IMR-90 (cell line): ENCODE results near the gene QSER1. TPM values are rescaled to one million over a fixed set of nuclear protein-coding genes. Genes with fewer than 3 reads are reported as not detected.

ENCODE experiments used
- ATAC-seq: fragments of 200-7000 bp; cut with Tn5 transposase; 2 replicates; pipeline ENCODE4 v1.9.1; 2020; ENCODE audit warnings: low read depth, mild to moderate bottlenecking, moderate library complexity
- BruUV-seq: library from RNA; stranded (reverse); fragments of 400-500 nt; replicated peaks from 2 replicates; lab custom pipeline; 2021; lab: Mats Ljungman, UMichigan
- CTCF ChIA-PET: fragments of 300-600 bp; formaldehyde crosslinking; extraction: SDS; loops from one replicate; lab custom pipeline; 2021; ENCODE audit warnings: antibody characterized with exemption; lab: Yijun Ruan, JAX
- POLR2A ChIA-PET: fragments of 300-600 bp; sonication (Branson Sonifier 250); formaldehyde crosslinking; loops from one replicate; lab custom pipeline; 2022; ENCODE audit warnings: antibody characterized with exemption; ENCODE audit not compliant: unreplicated experiment; lab: Charles Lee
- DNase-seq: peaks from one replicate; pipeline ENCODE4 v3.0.0; 2013
- H2AFZ ChIP-seq: replicated peaks from 2 replicates; pipeline ENCODE3; 2013; ENCODE audit warnings: low read length, mild to moderate bottlenecking; ENCODE audit not compliant: poor library complexity
- H2AK5ac ChIP-seq: 2 replicates; pipeline ENCODE4 v1.6.1; 2013; ENCODE audit warnings: low read depth, low read length, inconsistent platforms
- H2AK9ac ChIP-seq: replicated peaks from 2 replicates; pipeline ENCODE3; 2013; ENCODE audit warnings: mild to moderate bottlenecking, low read depth, low read length, moderate library complexity; ENCODE audit not compliant: poor library complexity
- H2BK120ac ChIP-seq: 2 replicates; pipeline ENCODE4 v1.6.1; 2013; ENCODE audit warnings: low read depth, low read length, inconsistent platforms
- H2BK15ac ChIP-seq: 3 replicates; pipeline ENCODE4 v1.6.1; 2013; ENCODE audit warnings: low read depth, low read length, inconsistent platforms
- H2BK20ac ChIP-seq: 2 replicates; pipeline ENCODE4 v1.6.1; 2013; ENCODE audit warnings: low read depth, mild to moderate bottlenecking, inconsistent platforms, low read length, moderate library complexity
- H2BK5ac ChIP-seq: 2 replicates; pipeline ENCODE4 v1.6.1; 2013; ENCODE audit warnings: mild to moderate bottlenecking, low read depth, low read length, inconsistent platforms; ENCODE audit not compliant: poor library complexity, severe bottlenecking
- H3K14ac ChIP-seq: replicated peaks from 2 replicates; pipeline ENCODE4 v1.6.1; 2013; ENCODE audit warnings: low read depth, low read length, inconsistent platforms
- H3K18ac ChIP-seq: 2 replicates; pipeline ENCODE4 v1.6.1; 2013; ENCODE audit warnings: low read depth, low read length, control low read depth
- H3K23ac ChIP-seq: 2 replicates; pipeline ENCODE4 v1.6.1; 2013; ENCODE audit warnings: low read depth, low read length, inconsistent platforms
- H3K27ac ChIP-seq: 2 replicates; pipeline ENCODE4 v1.5.1; 2013; ENCODE audit warnings: mild to moderate bottlenecking, control low read depth, low read length; ENCODE audit not compliant: insufficient read depth
- H3K27me3 ChIP-seq: 2 replicates; pipeline ENCODE4 v1.6.1; 2013; ENCODE audit warnings: low read length; ENCODE audit not compliant: control insufficient read depth, insufficient read depth
- H3K36me3 ChIP-seq: 2 replicates; pipeline ENCODE4 v1.6.1; 2013; ENCODE audit warnings: low read length, mixed read lengths; ENCODE audit not compliant: control insufficient read depth, insufficient read depth
- H3K4ac ChIP-seq: 2 replicates; pipeline ENCODE4 v1.6.1; 2013; ENCODE audit warnings: low read depth, low read length, inconsistent platforms
- H3K4me1 ChIP-seq: 2 replicates; pipeline ENCODE4 v1.6.1; 2013; ENCODE audit warnings: low read length, mixed read lengths; ENCODE audit not compliant: control insufficient read depth, insufficient read depth
- H3K4me2 ChIP-seq: 2 replicates; pipeline ENCODE4 v1.6.1; 2013; ENCODE audit warnings: low read depth, mild to moderate bottlenecking, control low read depth, low read length, moderate library complexity
- H3K4me3 ChIP-seq: 2 replicates; pipeline ENCODE4 v1.5.1; 2013; ENCODE audit warnings: low read depth, mild to moderate bottlenecking, control low read depth, low read length, moderate library complexity; ENCODE audit not compliant: insufficient read depth
- H3K56ac ChIP-seq: 2 replicates; pipeline ENCODE4 v1.6.1; 2013; ENCODE audit warnings: low read length, inconsistent platforms; ENCODE audit not compliant: insufficient read depth; ENCODE audit errors: extremely low read depth
- H3K79me1 ChIP-seq, 2 experiments: 2 replicates each; pipeline ENCODE4 v1.6.1; 2013; ENCODE audit warnings: low read length in 2 of 2, inconsistent platforms in 1 of 2, low read depth in 1 of 2
- H3K9ac ChIP-seq: 2 replicates; pipeline ENCODE4 v1.6.1; 2013; ENCODE audit warnings: low read depth, low read length, control low read depth
- H3K9me1 ChIP-seq: 2 replicates; pipeline ENCODE4 v1.6.1; 2013; ENCODE audit warnings: low read length, inconsistent platforms; ENCODE audit not compliant: insufficient read depth
- H3K9me3 ChIP-seq: 2 replicates; pipeline ENCODE4 v1.6.1; 2013; ENCODE audit warnings: low read length; ENCODE audit not compliant: control insufficient read depth, insufficient read depth
- H4K20me1 ChIP-seq: 2 replicates; pipeline ENCODE4 v1.6.1; 2013; ENCODE audit warnings: low read length, inconsistent platforms; ENCODE audit not compliant: insufficient read depth
- H4K5ac ChIP-seq: 2 replicates; pipeline ENCODE4 v1.6.1; 2013; ENCODE audit warnings: mild to moderate bottlenecking, low read depth, low read length, control low read depth
- H4K8ac ChIP-seq, 2 experiments: 2 replicates each; pipeline ENCODE4 v1.6.1; 2013; ENCODE audit warnings: low read depth in 2 of 2, low read length in 2 of 2, control low read depth in 1 of 2, inconsistent platforms in 1 of 2
- H4K91ac ChIP-seq: 2 replicates; pipeline ENCODE4 v1.6.1; 2013; ENCODE audit warnings: low read depth, low read length, inconsistent platforms; ENCODE audit not compliant: insufficient read depth
- BHLHE40 ChIP-seq: fragments of 150-350 bp; IDR thresholded peaks from 2 replicates; pipeline ENCODE4 v1.6.1; 2016; ENCODE audit warnings: mild to moderate bottlenecking, low read depth, low read length
- CEBPB ChIP-seq: IDR thresholded peaks from 2 replicates; pipeline ENCODE4 v1.6.1; 2012; ENCODE audit warnings: low read depth, low read length, improper control_type of control experiment
- CHD1 ChIP-seq: IDR thresholded peaks from 2 replicates; pipeline ENCODE4 v1.6.1; 2012; ENCODE audit warnings: low read depth, low read length, improper control_type of control experiment
- FOS ChIP-seq: fragments of 150-350 bp; IDR thresholded peaks from 2 replicates; pipeline ENCODE4 v1.6.1; 2016; ENCODE audit warnings: low read depth, low read length
- MAZ ChIP-seq: IDR thresholded peaks from 2 replicates; pipeline ENCODE4 v1.6.1; 2012; ENCODE audit warnings: low read depth, mild to moderate bottlenecking, low read length, improper control_type of control experiment, moderate library complexity, borderline replicate concordance
- POLR2A ChIP-seq: IDR thresholded peaks from 2 replicates; pipeline ENCODE4 v1.6.1; 2012; ENCODE audit warnings: mild to moderate bottlenecking, low read depth, low read length
- RAD21 ChIP-seq: IDR thresholded peaks from 2 replicates; pipeline ENCODE4 v1.6.1; 2012; ENCODE audit warnings: low read length, improper control_type of control experiment
- RCOR1 ChIP-seq: IDR thresholded peaks from 2 replicates; pipeline ENCODE4 v1.6.1; 2012; ENCODE audit warnings: mild to moderate bottlenecking, low read length, improper control_type of control experiment; ENCODE audit not compliant: insufficient replicate concordance
- RFX5 ChIP-seq: IDR thresholded peaks from 2 replicates; pipeline ENCODE4 v1.8.0; 2012; ENCODE audit warnings: low read depth, mild to moderate bottlenecking, low read length, moderate library complexity
- SMC3 ChIP-seq: fragments of 150-350 bp; IDR thresholded peaks from 2 replicates; pipeline ENCODE4 v1.6.1; 2016; ENCODE audit warnings: low read depth, mild to moderate bottlenecking, antibody characterized with exemption, low read length, moderate library complexity
- WGBS, 2 experiments: methylation state at CpG; one replicate each; pipeline versions ENCODE4 v1.1.5 to v1.1.7; 2013; ENCODE audit warnings: missing lambda C conversion rate in 2 of 2; ENCODE audit not compliant: insufficient read length in 1 of 2; ENCODE audit errors: extremely low coverage in 2 of 2; 5-methylcytosine and 5-hydroxymethylcytosine counted together
- dilution Hi-C: fragments of 300-500 bp; cut with HindIII; formaldehyde crosslinking; loops from one replicate; pipeline ENCODE4 v1.14.3; 2018; ENCODE audit warnings: low sequenced_read_pairs; ENCODE audit not compliant: unreplicated experiment
- in situ Hi-C: fragments of 300-500 bp; cut with MboI; formaldehyde crosslinking; loops from 3 replicates; pipeline ENCODE4 v1.14.3; 2019; ENCODE audit warnings: low sequenced_read_pairs, inconsistent platforms, mixed read lengths
- intact Hi-C: fragments of 100-400 bp; cut with micrococcal nuclease; formaldehyde crosslinking; loops from 2 replicates; pipeline ENCODE4 v1.10.0; 2022
- polyA plus RNA-seq, 3 experiments: library from polyadenylated mRNA; depleted of rRNA; stranded (reverse); fragments of >200 nt; gene quantifications; 2 replicates each; pipeline ENCODE4 v1.2.3, GENCODE V29; 2012; ENCODE audit warnings: low replicate concordance in 1 of 3
- total RNA-seq: library from RNA; depleted of rRNA; stranded (reverse); fragments of >200 nt; gene quantifications from 2 replicates; pipeline ENCODE4 v1.2.3, GENCODE V29; 2012
- TF ChIP-seq, protein P1 (sequence below): fragments of 150-350 bp; IDR thresholded peaks from 2 replicates; pipeline ENCODE4 v1.6.1; 2017; ENCODE audit warnings: mild to moderate bottlenecking, antibody characterized with exemption, low read length, low read depth
- TF ChIP-seq, protein P2 (sequence below): fragments of 150-350 bp; IDR thresholded peaks from 2 replicates; pipeline ENCODE4 v1.6.1; 2016; ENCODE audit warnings: low read depth, mild to moderate bottlenecking, low read length, moderate library complexity, borderline replicate concordance

QSER1 gene
- total and polyA plus RNA-seq, 2 of the 4 experiments (the other 2 are of a cell fraction) = 5.9 to 15.6 TPM

DNA sequence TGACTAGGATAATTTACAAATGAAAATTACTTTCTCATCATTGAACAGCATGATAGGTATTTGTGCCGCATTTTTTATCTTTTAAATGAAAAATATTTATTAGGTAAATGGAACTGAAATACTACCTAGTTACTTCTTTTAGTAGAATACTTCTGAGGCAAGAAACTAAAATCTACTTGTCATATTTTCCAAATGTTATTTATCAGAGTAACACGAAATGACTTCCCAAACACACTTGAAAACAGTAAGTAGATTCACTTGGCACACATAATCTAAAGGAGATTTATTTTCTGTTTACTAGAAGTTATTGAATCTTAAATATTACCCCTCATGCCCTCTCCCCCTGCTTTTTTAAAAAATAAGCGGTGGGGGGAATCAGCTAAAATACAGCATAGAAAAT lies 2.3 kb downstream of the QSER1 start:
- H4K91ac ChIP-seq = no peak overlapping the region
- no peak overlapping the region for H4K8ac ChIP-seq
- H3K79me1 ChIP-seq = peaks cover 24 to 47% of the 10 kb centered on the region in 2 experiments
- no peak overlapping the region for H2AFZ ChIP-seq
- H2BK5ac ChIP-seq = no peak overlapping the region
- WGBS, 2 experiments = no CpG with 5 or more reads among the region's 3 CpGs
- no peak overlapping the region for H3K23ac ChIP-seq
- no peak overlapping the region; the same call in 1 of the 2 replicates for H3K4me3 ChIP-seq
- H2BK20ac ChIP-seq = no peak overlapping the region
- no peak overlapping the region for H2AK5ac ChIP-seq
- H2BK15ac ChIP-seq = no peak overlapping the region
- H3K4me2 ChIP-seq = peak overlapping the region; percentile 90
- POLR2A ChIA-PET = no interaction called here
- H3K4me1 ChIP-seq = no peaks in the 10 kb centered on the region
- H4K20me1 ChIP-seq = peaks cover 11% of the 10 kb centered on the region; the same call in 1 of the 2 replicates
- ATAC-seq (no peak), DNase-seq (no peak)
- H2BK120ac ChIP-seq = no peak overlapping the region
- H4K5ac ChIP-seq = no peak overlapping the region
- H3K9me3 ChIP-seq = no peaks in the 10 kb centered on the region
- intact Hi-C loops = loop anchor here (5.0 kb wide), 3 partner anchors 88 to 167 kb away; no protein-coding TSS in a partner anchor
- H3K36me3 ChIP-seq = no peaks in the 10 kb centered on the region
- in situ Hi-C loops = no loop called here
- H3K9me1 ChIP-seq = peaks cover 4% of the 10 kb centered on the region; the same call in 1 of the 2 replicates
- dilution Hi-C loops = no loop called here
- no peaks in the 10 kb centered on the region for H3K27me3 ChIP-seq
- no peak overlapping the region for H3K56ac ChIP-seq
- no peak overlapping the region for H2AK9ac ChIP-seq
- no TSS peak for BruUV-seq
- no peak overlapping the region; the same call in 1 of the 2 replicates for H3K9ac ChIP-seq
- TF ChIP-seq RCOR1 (no peak), FOS (no peak), CHD1 (no peak), POLR2A (no peak), SMC3 (no peak), RAD21 (no peak), MAZ (no peak), BHLHE40 (no peak), CEBPB (no peak), RFX5 (no peak)
- TF ChIP-seq, protein P1, sequence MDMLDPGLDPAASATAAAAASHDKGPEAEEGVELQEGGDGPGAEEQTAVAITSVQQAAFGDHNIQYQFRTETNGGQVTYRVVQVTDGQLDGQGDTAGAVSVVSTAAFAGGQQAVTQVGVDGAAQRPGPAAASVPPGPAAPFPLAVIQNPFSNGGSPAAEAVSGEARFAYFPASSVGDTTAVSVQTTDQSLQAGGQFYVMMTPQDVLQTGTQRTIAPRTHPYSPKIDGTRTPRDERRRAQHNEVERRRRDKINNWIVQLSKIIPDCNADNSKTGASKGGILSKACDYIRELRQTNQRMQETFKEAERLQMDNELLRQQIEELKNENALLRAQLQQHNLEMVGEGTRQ = no peak
- TF ChIP-seq, protein P2, sequence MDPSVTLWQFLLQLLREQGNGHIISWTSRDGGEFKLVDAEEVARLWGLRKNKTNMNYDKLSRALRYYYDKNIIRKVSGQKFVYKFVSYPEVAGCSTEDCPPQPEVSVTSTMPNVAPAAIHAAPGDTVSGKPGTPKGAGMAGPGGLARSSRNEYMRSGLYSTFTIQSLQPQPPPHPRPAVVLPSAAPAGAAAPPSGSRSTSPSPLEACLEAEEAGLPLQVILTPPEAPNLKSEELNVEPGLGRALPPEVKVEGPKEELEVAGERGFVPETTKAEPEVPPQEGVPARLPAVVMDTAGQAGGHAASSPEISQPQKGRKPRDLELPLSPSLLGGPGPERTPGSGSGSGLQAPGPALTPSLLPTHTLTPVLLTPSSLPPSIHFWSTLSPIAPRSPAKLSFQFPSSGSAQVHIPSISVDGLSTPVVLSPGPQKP = no peak
- no peak overlapping the region for H3K18ac ChIP-seq
- H3K27ac ChIP-seq = no peak overlapping the region
- CTCF ChIA-PET = interaction anchor here (1.1 kb wide), 1 partner anchor 171 kb away, joined by 4 read pairs; no protein-coding TSS in a partner anchor
- no peak overlapping the region for H3K14ac ChIP-seq
- H3K4ac ChIP-seq = no peak overlapping the region
